GM18511 (cell line): ENCODE measurements around the gene AVPR1A.
A peak's percentile ranks its signal among the peaks of the same experiment; 100 is the strongest.
"Not testable (repeated sequence)": the region's sequence is repeated elsewhere in the genome, so short reads cannot be mapped to it uniquely, and the experiment has no call there.

Experiments
- ATAC-seq: cut with Tn5 transposase; IDR thresholded peaks from one replicate; pipeline ENCODE4 v1.9.1; 2021; ENCODE audit warnings: mild to moderate bottlenecking, moderate library complexity; ENCODE audit not compliant: unreplicated experiment

The AVPR1A gene

GRCh38 chr12:63150713-63151622 lies at the start of gene AVPR1A:
Gene AVPR1A, minus strand, starts transcription at chr12:63151201. Its CDS starts 365 bp downstream, at chr12:63150836.
- ATAC-seq: no peak

GRCh38 chr12:63196168-63196567 lies 45.2 kb upstream of the AVPR1A start:
- ATAC-seq: no peak

GRCh38 chr12:63179224-63179623 lies 28.2 kb upstream of the AVPR1A start:
- no peak for ATAC-seq

- no peak for ATAC-seq
These were observed 19.3 kb upstream of the AVPR1A start for GRCh38 chr12:63170321-63170720.

- not testable (repeated sequence) for ATAC-seq
These were observed 16.7 kb upstream of the AVPR1A start for GRCh38 chr12:63167741-63168140.

- ATAC-seq: no peak
These were observed 13.9 kb upstream of the AVPR1A start for GRCh38 chr12:63164911-63165310.

- no peak for ATAC-seq
These were observed 12.5 kb upstream of the AVPR1A start for GRCh38 chr12:63163541-63163940.

- ATAC-seq: no peak
These were observed 4.4 kb upstream of the AVPR1A start for GRCh38 chr12:63155375-63155774.

GRCh38 chr12:63154560-63154959 lies 3.6 kb upstream of the AVPR1A start:
- no peak for ATAC-seq

GRCh38 chr12:63152321-63152700 lies 1.3 kb upstream of the AVPR1A start:
- ATAC-seq: peak; percentile 14

- ATAC-seq: peak; percentile 86
These were observed 771 bp upstream of the AVPR1A start for GRCh38 chr12:63151623-63152320.

GRCh38 chr12:63149909-63150712 lies 890 bp downstream of the AVPR1A start:
- no peak for ATAC-seq

- ATAC-seq: no peak
These were observed 6.4 kb downstream of the AVPR1A start for GRCh38 chr12:63144556-63144955.

- no peak for ATAC-seq
These were observed 12.5 kb downstream of the AVPR1A start for GRCh38 chr12:63138488-63138887.

GRCh38 chr12:63133981-63134380 lies 17.0 kb downstream of the AVPR1A start:
- no peak for ATAC-seq

- no peak for ATAC-seq
These were observed 18.8 kb downstream of the AVPR1A start for GRCh38 chr12:63132201-63132600.

- no peak for ATAC-seq
These were observed 21.1 kb downstream of the AVPR1A start for GRCh38 chr12:63129927-63130326.

GRCh38 chr12:63124778-63125177 lies 26.2 kb downstream of the AVPR1A start:
- ATAC-seq: no peak

- ATAC-seq: no peak
These were observed 47.4 kb downstream of the AVPR1A start for GRCh38 chr12:63103494-63104131.

- no peak for ATAC-seq
These were observed 49.1 kb downstream of the AVPR1A start for GRCh38 chr12:63101920-63102319.

GRCh38 chr12:63098851-63099250 lies 52.1 kb downstream of the AVPR1A start:
- ATAC-seq: no peak
